Glutamatergic neuron (in vitro differentiated cells): Measurements from ENCODE around the gene NSD1. TPM values are rescaled to one million over a fixed set of nuclear protein-coding genes. Genes with fewer than 3 reads are reported as not detected.

Source experiments
- DNase-seq: peaks from one replicate; pipeline ENCODE4 v3.0.0; 2022
- H3K27ac Mint-ChIP-seq: one replicate; pipeline ENCODE4 v1.8.0; 2020; ENCODE audit warnings: mild to moderate bottlenecking, mixed read lengths, inconsistent platforms; ENCODE audit not compliant: unreplicated experiment
- H3K27me3 Mint-ChIP-seq: one replicate; pipeline ENCODE4 v1.8.0; 2020; ENCODE audit warnings: mild to moderate bottlenecking, moderate library complexity, mixed read lengths, inconsistent platforms; ENCODE audit not compliant: unreplicated experiment
- H3K36me3 Mint-ChIP-seq: one replicate; pipeline ENCODE4 v1.8.0; 2020; ENCODE audit warnings: mild to moderate bottlenecking, mixed read lengths, inconsistent platforms; ENCODE audit not compliant: unreplicated experiment
- H3K4me1 Mint-ChIP-seq: one replicate; pipeline ENCODE4 v1.8.0; 2020; ENCODE audit warnings: mild to moderate bottlenecking, low read depth, mixed read lengths, inconsistent platforms; ENCODE audit not compliant: unreplicated experiment
- H3K4me3 Mint-ChIP-seq: one replicate; pipeline ENCODE4 v1.8.0; 2020; ENCODE audit warnings: mild to moderate bottlenecking, mixed read lengths, inconsistent platforms; ENCODE audit not compliant: unreplicated experiment
- H3K9me3 Mint-ChIP-seq: one replicate; pipeline ENCODE4 v1.8.0; 2020; ENCODE audit warnings: mild to moderate bottlenecking, moderate library complexity, mixed read lengths, inconsistent platforms; ENCODE audit not compliant: unreplicated experiment
- CTCF ChIP-seq: fragments of 200-600 bp; sonication (generic); IDR thresholded peaks from one replicate; pipeline ENCODE4 v1.5.0; 2021; ENCODE audit not compliant: partially characterized antibody, unreplicated experiment
- total RNA-seq: library from RNA; stranded (reverse); fragmentation: NEBNext Ultra II Directional; extraction: Animal tissue kit (Norgen Biotek cat#: 25700); gene quantifications from one replicate; pipeline ENCODE4 v1.2.1, GENCODE V29; 2021; ENCODE audit not compliant: unreplicated experiment

The NSD1 gene
- total RNA-seq, 1 donor from 2014 or later: 151 TPM

DNA sequence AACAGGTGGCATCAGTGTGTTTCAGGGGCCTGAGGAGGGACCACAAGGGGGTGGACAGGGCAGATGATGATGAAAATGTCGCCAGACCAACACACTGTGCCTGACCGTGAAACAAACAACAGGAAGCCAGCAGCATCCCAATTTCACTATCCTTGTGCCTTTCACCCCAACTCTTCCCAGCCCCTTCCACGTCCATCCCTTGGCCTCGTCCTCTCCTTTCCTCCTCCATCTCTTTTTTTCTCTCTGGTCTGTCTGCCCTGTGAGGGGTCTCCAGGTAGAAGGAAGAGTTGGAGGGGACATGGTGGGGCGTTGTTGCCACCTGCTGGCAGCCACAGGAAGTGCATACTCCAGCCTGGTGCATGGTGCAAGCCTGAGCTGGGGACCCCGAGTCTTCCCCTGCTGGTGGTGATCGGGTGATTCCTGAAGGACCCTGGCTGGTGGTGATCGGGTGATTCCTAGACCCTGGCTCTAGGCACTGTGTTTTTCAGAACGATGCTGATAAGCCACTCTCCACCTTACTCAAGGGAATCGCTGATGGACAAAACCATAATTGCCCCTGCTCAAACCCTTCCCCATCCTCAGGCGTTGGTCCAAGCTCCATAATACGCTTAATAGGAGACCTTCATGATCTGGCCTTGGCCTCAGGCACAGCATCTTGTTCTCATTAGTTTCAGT, 21.7 kb upstream of the NSD1 start:
- peaks cover 10% of the 10 kb centered on the region for H3K4me1 Mint-ChIP-seq
- no peak overlapping the region for H3K4me3 Mint-ChIP-seq
- H3K27me3 Mint-ChIP-seq: peaks cover 5% of the 10 kb centered on the region
- DNase-seq: peak; percentile 88
- no peak overlapping the region for H3K27ac Mint-ChIP-seq
- H3K36me3 Mint-ChIP-seq: no peaks in the 10 kb centered on the region
- TF ChIP-seq CTCF: peak; percentile 93
- H3K9me3 Mint-ChIP-seq: peaks cover 6% of the 10 kb centered on the region

GRCh38 chr5:177112589-177113220, 20.9 kb upstream of the NSD1 start:
- Mint-ChIP-seq H3K9me3 (peaks cover 6% of the 10 kb centered on the region), H3K36me3 (no peaks in the 10 kb centered on the region), H3K27me3 (peaks cover 5% of the 10 kb centered on the region), H3K4me3 (no peak overlapping the region), H3K4me1 (peaks cover 10% of the 10 kb centered on the region), H3K27ac (no peak overlapping the region)
- no peak for DNase-seq
- no peak for TF ChIP-seq CTCF

GRCh38 chr5:177113566-177114424, 19.8 kb upstream of the NSD1 start:
- Mint-ChIP-seq H3K4me1 (peaks cover 10% of the 10 kb centered on the region), H3K4me3 (no peak overlapping the region), H3K27ac (no peak overlapping the region), H3K27me3 (peaks cover 7% of the 10 kb centered on the region), H3K36me3 (no peaks in the 10 kb centered on the region), H3K9me3 (peaks cover 6% of the 10 kb centered on the region)
- TF ChIP-seq CTCF: peak; percentile 88
- peak; percentile 85 for DNase-seq

GRCh38 chr5:177116631-177117373, 16.8 kb upstream of the NSD1 start:
- H3K27ac Mint-ChIP-seq: no peak overlapping the region
- TF ChIP-seq CTCF: no peak
- peak; percentile 73 for DNase-seq
- peaks cover 3% of the 10 kb centered on the region for H3K4me1 Mint-ChIP-seq
- H3K27me3 Mint-ChIP-seq: peaks cover 8% of the 10 kb centered on the region
- H3K4me3 Mint-ChIP-seq: peak overlapping the region; percentile 60
- H3K36me3 Mint-ChIP-seq: no peaks in the 10 kb centered on the region
- peaks cover 5% of the 10 kb centered on the region for H3K9me3 Mint-ChIP-seq
